ENCODE results near the gene C21orf58.
A peak's percentile ranks its signal among the peaks of the same experiment; 100 is the strongest.

Gene C21orf58

DNA sequence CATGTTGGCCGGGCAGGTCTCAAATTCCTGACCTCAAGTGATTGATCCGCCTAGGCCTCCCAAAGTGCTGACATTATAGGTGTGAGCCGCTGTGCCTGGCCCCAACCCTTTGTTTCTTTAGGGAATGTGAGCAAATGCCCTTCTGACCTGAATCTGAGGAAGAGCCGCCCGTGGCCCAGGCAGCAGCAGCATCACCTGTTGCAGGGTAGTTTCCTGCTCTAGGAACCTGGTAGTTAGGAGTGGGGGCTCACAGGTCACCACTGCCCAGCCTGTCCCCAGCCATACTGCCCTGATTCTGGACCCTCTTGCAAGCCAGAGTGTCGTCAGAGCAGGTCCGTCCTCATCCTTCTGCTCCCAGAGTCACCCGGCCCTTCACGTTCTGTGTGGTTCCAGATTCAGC lies 24.5 kb downstream of the C21orf58 start:
- H3K4me3 Mint-ChIP-seq: no peak overlapping the region
- H3K27ac Mint-ChIP-seq: no peak overlapping the region
- no peaks in the 10 kb centered on the region for H3K9me3 Mint-ChIP-seq (ENCODE audit: low read depth)
- peaks cover 2% of the 10 kb centered on the region for H3K36me3 Mint-ChIP-seq
- peaks cover 4% of the 10 kb centered on the region for H3K4me1 Mint-ChIP-seq (ENCODE audit: low read depth)
- H3K27me3 Mint-ChIP-seq: no peaks in the 10 kb centered on the region

DNA sequence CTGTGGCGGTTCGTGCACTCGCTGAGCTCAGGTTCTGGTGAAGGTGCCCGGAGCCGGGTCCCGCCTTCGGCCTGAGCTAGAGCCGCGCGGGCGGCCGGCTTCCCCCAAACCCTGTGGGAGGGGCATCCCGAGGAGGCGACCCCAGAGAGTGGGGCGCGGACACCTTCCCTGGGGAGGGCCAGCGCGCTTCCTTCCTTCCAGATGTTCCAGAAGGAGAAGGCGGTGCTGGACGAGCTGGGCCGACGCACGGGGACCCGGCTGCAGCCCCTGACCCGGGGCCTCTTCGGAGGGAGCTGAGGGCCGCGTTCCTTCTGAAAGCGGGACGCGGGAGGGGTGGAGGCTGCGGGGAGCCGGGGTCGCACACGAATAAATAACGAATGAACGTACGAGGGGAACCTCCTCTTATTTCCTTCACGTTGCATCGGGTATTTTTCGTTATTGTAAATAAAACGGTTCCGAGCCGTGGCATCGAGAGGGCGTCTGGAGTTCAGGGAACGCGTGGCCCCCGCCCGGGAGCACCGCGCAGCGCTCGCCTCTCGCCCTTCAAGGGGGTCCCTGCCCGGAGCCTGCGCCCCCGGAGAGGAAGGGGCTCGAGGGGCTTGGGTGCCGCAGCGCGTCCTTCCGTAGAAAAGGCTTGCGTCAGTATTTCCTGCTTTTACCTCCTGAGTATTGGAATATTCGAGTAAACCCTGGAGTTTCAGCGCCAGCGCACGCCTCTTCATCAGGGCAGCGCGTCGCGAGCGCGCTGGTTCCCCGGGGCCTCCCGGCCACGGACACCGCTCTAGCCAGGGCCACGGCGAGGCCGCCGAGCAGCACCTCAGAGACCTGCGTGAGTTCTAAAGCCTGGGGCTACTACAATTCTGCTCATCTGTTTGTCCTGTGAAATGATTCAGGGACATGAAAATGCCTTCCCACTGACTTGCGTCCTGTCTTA lies 26.1 kb downstream of the C21orf58 start:
- no peak overlapping the region for H3K27ac Mint-ChIP-seq
- H3K27me3 Mint-ChIP-seq: no peaks in the 10 kb centered on the region
- peak overlapping the region; percentile 80 for H3K4me3 Mint-ChIP-seq
- H3K4me1 Mint-ChIP-seq (ENCODE audit: low read depth): peaks cover 4% of the 10 kb centered on the region
- no peaks in the 10 kb centered on the region for H3K9me3 Mint-ChIP-seq (ENCODE audit: low read depth)
- H3K36me3 Mint-ChIP-seq: peaks cover 2% of the 10 kb centered on the region

DNA sequence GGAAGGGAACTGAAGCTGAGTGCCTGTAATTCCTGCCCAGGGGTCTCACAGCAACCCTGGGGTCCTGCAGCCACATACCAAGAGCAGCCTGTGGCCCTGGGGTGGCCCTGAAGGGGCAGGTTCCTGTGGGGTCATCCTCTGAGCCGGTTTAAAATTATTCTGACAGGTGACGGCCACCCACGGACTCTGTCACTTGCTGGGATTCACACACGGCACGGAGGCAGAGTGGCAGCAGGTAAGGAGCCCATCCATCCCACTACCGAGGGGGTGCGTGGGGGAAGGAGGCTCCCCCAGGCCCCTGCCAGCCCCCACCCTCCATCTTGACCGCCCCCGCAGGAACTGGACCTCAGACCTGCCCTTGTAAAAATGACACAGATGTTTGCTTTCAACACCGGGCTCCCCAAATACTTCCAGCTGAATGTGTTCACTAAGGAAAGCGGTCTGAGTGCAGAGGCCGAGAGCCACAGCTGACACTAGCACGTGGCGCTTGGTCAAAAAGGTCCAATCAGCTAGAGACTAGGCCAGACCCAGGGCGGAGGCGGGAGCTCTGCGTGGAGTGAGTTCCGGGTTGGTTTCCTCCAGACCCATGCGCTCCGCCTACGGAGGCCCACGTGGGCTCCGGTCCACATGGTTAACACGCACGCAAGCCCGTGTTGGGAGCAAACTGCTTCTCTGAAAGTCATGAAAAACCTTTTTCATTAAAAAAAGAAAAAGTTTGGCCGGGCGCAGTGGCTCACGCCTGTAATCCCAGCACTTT lies 27.5 kb downstream of the C21orf58 start:
- Mint-ChIP-seq H3K4me3 (peak overlapping the region; percentile 52), H3K27me3 (no peaks in the 10 kb centered on the region), H3K36me3 (peaks cover 4% of the 10 kb centered on the region), H3K4me1 (ENCODE audit: low read depth) (peaks cover 5% of the 10 kb centered on the region), H3K9me3 (ENCODE audit: low read depth) (no peaks in the 10 kb centered on the region), H3K27ac (peak overlapping the region; percentile 76)

DNA sequence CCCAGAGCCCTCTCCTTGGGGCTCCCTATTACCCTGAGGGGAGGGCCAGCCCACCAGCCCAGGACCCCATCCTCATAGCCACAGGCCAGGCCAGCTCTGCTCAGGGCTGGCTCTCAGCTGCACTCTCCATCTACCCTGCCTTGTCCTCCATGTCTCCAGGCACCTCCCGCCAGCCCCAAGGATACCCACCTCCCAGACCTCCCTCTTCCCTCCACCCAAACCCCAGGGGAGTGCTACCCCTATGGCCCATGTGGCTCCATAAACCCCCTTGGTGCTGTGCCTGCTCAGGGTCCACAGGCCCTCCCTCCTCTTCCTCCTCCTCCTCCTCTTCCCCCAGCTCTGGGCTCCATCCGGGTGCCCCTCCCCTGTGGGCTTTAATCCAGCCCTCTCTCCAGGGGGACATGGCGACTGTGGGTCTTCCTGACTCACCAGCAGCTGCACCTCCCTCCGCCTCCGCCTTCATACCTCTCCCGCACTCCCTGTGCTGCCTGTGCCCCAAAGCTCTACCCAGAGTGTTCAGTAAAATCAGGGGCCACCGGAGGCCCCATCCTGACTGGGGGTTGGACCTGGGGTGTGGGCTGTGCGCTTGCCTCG lies 28.4 kb downstream of the C21orf58 start:
- Mint-ChIP-seq H3K27me3 (no peaks in the 10 kb centered on the region), H3K36me3 (peaks cover 5% of the 10 kb centered on the region), H3K27ac (no peak overlapping the region), H3K4me1 (ENCODE audit: low read depth) (peaks cover 7% of the 10 kb centered on the region), H3K9me3 (ENCODE audit: low read depth) (no peaks in the 10 kb centered on the region), H3K4me3 (no peak overlapping the region)

DNA sequence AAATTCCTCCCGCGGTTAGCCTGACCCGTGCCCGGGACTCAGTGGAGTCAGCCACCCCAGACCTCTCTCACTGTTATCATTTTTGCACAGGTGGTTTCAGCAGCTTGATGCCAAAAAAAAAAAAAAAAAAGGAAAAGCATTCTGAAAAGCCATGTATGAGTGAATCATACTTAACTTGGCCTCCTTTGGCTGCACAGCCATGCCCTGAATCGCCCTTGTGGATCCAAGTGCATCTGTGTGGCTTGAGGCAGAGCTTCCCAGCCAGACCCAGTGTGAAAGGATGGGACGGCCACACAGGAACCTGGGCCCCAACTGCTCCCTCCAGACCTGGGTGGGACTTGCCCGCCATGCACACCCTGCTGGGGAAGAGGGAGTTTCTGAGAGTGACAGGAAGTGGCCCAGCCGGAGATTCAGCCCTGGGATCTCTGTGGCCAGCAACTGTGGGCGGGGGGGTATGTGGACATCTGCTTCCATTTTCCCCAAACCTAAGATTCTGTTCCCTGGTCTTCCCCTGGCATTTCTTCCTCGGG lies 29.0 kb downstream of the C21orf58 start:
- H3K9me3 Mint-ChIP-seq (ENCODE audit: low read depth): no peaks in the 10 kb centered on the region

DNA sequence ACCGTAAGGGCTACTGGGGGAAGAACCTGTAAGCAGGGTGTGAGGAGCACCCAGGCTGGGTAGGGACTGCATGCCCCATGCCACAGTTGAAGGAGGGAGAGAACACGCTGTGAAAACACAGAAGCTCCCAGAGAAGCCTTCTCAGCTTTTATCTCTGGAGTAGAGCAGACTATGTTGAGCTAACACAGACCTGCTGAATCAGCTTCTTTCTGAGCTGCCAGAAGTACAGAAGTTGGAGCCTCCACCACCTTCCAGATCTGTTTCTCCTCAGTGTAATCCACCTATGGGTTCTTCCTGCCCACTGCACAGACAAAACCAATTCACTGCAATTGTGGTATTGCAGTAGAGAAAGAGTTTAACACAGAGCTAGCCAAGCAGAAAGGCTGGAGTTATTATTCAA lies 32.1 kb downstream of the C21orf58 start:
- H3K27me3 Mint-ChIP-seq: no peaks in the 10 kb centered on the region
- H3K27ac Mint-ChIP-seq: no peak overlapping the region
- peaks cover 3% of the 10 kb centered on the region for H3K36me3 Mint-ChIP-seq
- peaks cover 19% of the 10 kb centered on the region for H3K4me1 Mint-ChIP-seq (ENCODE audit: low read depth)
- no peaks in the 10 kb centered on the region for H3K9me3 Mint-ChIP-seq (ENCODE audit: low read depth)
- H3K4me3 Mint-ChIP-seq: no peak overlapping the region

More for the DNA sequence above, 29.0 kb downstream of the C21orf58 start:
- H3K4me3 Mint-ChIP-seq: no peak overlapping the region
- H3K4me1 Mint-ChIP-seq (ENCODE audit: low read depth): peaks cover 9% of the 10 kb centered on the region
- no peak overlapping the region for H3K27ac Mint-ChIP-seq
- H3K36me3 Mint-ChIP-seq: peaks cover 5% of the 10 kb centered on the region
- no peaks in the 10 kb centered on the region for H3K27me3 Mint-ChIP-seq

DNA sequence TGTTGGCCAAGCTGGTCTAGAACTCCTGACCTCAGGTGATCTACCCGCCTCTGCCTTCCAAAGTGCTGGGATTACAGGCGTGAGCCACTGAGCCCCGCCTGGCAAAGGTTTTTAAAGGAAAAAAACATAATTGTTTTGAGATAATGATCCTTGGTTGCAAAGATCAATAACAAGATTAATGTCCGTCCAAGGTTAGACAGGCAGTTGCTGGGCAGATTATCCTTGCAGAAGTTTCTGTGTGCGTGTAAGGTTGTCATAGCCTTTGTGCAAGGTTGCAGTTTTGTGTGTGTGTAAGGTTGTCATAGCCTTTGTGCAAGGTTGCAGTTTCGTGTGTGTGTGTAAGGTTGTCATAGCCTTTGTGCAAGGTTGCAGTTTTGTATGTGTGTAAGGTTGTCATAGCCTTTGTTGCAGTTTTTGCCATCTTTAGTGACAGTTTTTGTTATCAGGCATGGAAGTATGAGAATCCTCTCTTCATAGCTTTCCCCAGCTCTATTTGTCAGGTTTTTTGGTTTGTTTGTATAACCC lies 34.0 kb downstream of the C21orf58 start:
- Mint-ChIP-seq H3K4me3 (no peak overlapping the region), H3K27me3 (no peaks in the 10 kb centered on the region), H3K27ac (no peak overlapping the region), H3K9me3 (ENCODE audit: low read depth) (no peaks in the 10 kb centered on the region), H3K4me1 (ENCODE audit: low read depth) (peaks cover 25% of the 10 kb centered on the region), H3K36me3 (peaks cover 3% of the 10 kb centered on the region)

DNA sequence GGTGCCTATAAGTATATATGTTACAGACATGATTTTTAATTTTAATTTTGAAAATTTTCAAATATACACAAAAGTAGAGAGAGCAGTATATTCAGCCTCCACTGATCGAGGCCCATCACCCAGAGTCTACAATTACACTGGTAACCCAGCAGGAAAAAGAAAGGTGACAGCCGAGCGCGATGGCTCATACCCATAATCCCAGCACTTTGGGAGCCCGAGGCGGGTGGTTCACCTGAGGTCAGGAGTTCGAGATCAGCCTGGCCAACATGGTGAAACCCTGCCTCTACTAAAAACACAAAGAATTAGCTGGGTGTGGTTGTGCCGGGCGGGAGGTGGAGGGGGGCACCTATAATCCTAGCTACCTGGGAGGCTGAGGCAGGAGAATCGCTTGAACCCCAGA lies 36.1 kb downstream of the C21orf58 start:
- Mint-ChIP-seq H3K27ac (no peak overlapping the region), H3K36me3 (peaks cover 7% of the 10 kb centered on the region), H3K4me1 (ENCODE audit: low read depth) (peaks cover 42% of the 10 kb centered on the region), H3K27me3 (no peaks in the 10 kb centered on the region), H3K4me3 (peak overlapping the region; percentile 99), H3K9me3 (ENCODE audit: low read depth) (no peaks in the 10 kb centered on the region)

DNA sequence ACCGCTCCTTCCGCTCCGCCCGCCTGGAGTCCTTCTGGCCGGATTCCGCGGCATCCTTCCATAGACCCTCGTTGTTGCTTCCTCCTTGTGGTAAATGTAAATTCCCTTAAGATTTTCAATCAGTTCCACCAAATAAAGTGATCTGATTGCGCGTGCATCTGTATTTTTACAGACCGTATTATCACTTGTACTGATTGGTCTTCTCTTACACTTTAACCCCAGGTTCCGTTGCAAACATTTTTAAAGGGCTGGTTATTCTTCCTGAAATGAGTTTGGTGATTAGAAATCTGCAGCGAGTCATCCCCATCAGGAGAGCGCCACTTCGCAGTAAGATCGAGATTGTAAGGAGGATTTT lies 37.0 kb downstream of the C21orf58 start:
- H3K27me3 Mint-ChIP-seq: no peaks in the 10 kb centered on the region
- H3K4me3 Mint-ChIP-seq: peak overlapping the region; percentile 99
- peaks cover 7% of the 10 kb centered on the region for H3K36me3 Mint-ChIP-seq
- peaks cover 43% of the 10 kb centered on the region for H3K4me1 Mint-ChIP-seq (ENCODE audit: low read depth)
- H3K9me3 Mint-ChIP-seq (ENCODE audit: low read depth): no peaks in the 10 kb centered on the region
- peak overlapping the region; percentile 99 for H3K27ac Mint-ChIP-seq

DNA sequence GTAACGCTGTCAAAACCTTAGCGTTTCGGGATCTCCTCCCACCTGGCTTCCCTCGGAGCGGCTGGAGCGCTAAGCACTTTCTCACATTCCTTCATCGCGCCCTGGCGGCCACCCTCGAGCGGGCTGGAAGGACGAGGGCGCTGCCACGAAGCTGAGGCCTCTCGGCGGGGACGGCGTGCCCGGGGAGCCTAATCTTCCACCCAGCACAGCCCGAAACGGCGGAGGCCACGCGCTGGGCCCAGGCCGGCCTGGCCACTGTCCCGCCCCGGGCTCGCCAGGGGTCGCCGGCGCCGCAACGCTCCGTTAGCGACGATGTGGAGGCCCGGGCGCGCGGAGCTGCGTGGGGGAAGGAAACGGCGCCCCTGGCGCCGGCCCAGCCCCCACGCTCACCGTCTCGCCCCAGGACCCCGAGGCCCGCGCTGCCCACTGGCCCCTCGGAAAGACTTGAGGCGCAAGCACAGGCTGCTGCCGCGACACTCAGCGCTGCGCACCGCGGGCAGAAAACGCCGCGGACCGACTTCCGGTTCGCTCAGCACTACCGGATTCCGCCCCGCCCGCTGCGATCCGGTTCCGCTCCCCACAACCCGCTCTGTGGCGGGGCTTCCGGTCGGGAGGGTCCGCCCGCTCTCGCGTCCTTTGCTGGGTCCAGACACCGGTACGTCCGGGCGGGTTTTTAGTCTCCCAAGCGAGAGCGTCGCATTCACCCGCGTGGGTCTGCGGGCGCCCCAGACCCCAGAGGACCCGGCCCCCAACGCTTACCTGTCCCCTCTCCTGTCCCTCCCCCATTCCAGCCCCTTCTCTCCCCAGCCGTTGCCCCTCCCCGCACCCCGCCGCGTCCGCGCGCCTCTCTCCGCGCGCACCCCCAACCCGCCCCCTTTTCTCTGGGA lies 37.7 kb downstream of the C21orf58 start, which contains the start of gene YBEY:
YBEY (plus strand) TSS at position 582 of the 887 bp plus-strand sequence. CDS start 572 bp downstream, outside the sequence.
- Mint-ChIP-seq H3K27ac (peak within 1 kb of the TSS; percentile 99), H3K36me3 (peaks cover 4% of the 10 kb centered on the region), H3K4me1 (ENCODE audit: low read depth) (peaks cover 45% of the 10 kb centered on the region), H3K27me3 (no peaks in the 10 kb centered on the region), H3K9me3 (ENCODE audit: low read depth) (no peaks in the 10 kb centered on the region), H3K4me3 (peak within 1 kb of the TSS; percentile 99)

DNA sequence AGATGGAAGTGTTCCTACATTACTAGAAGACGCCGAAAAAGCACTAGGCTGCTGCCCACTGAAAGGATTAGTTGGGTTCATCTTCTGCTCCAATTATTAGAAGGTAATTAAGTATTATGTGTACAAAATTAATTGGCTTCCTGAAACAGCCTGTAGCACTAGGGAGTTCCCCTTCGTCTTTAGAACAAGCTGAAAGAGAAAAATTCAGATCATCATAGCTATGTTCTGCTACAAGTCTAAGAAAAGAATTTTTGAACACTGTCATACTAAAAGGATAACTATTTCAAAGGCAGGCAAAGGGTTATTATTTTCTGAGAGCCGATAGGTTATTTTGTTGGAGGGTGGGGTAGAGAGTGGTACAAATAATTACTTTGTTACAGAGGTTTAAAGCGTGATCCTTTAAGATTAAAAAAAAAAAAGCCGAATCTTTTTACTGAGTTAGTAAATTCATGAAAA lies 38.4 kb downstream of the C21orf58 start, which contains the start of gene MCM3AP:
MCM3AP (minus strand) TSS at position 406 of the 456 bp plus-strand sequence; CDS start at position 81, 325 bp downstream.
- peaks cover 4% of the 10 kb centered on the region for H3K36me3 Mint-ChIP-seq
- H3K27ac Mint-ChIP-seq: peak within 1 kb of the TSS; percentile 99
- H3K4me1 Mint-ChIP-seq (ENCODE audit: low read depth): peaks cover 50% of the 10 kb centered on the region
- no peaks in the 10 kb centered on the region for H3K9me3 Mint-ChIP-seq (ENCODE audit: low read depth)
- peak within 1 kb of the TSS; percentile 99 for H3K4me3 Mint-ChIP-seq
- H3K27me3 Mint-ChIP-seq: no peaks in the 10 kb centered on the region

DNA sequence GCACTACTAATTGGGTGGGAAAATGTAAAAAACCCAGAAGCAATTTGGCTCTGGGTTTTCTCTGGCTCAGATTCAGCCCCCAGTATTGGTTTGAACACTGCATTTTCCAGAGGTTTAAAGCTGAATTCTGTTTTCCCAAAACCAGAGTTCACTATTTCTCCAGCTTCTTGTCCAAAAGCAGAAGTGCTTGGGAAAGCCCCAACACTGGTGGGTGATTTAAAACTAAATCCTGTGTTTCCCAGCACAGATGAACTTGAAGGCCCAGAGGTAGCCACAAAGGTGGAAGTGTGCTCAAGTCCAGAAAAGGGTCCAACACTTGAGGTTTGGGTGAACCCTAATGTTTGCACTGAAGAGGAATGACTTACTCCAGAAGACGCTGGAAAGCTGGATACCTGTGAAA lies 38.9 kb downstream of the C21orf58 start:
- Mint-ChIP-seq H3K9me3 (ENCODE audit: low read depth) (no peaks in the 10 kb centered on the region), H3K27ac (peak overlapping the region; percentile 85), H3K27me3 (no peaks in the 10 kb centered on the region), H3K4me3 (peak overlapping the region; percentile 95), H3K4me1 (ENCODE audit: low read depth) (peaks cover 52% of the 10 kb centered on the region), H3K36me3 (peaks cover 4% of the 10 kb centered on the region)

DNA sequence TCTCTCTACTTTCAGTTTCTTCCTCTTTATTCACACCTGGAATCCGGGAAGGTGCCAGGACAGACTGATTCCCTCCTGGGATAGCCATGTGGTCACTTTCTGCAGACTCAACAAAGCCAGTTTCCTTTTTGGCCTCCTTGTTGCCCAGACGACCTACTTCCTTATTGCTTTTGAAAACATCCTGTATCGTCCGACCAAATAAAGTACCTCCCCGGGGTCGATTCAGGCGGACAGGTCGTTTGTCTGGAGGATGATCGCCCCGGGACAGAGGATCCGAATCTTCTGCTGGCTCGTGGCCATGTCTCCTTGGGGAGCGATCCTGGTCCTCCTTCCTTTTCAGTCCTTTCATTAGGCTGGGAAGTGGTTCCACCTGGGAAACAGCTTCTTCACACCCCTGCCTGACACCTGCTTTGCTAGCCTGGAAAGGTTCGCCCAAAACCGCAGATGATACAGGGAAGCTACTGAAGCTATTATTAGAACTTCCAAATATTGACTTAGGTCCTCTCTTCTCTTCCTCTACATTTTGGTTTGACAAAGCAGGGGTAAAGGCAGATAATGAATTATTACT lies 39.5 kb downstream of the C21orf58 start:
- Mint-ChIP-seq H3K36me3 (peaks cover 4% of the 10 kb centered on the region), H3K27ac (peak overlapping the region; percentile 77), H3K4me1 (ENCODE audit: low read depth) (peaks cover 55% of the 10 kb centered on the region), H3K27me3 (no peaks in the 10 kb centered on the region), H3K4me3 (peak overlapping the region; percentile 95), H3K9me3 (ENCODE audit: low read depth) (no peaks in the 10 kb centered on the region)

All from activated naive CD8-positive, alpha-beta T cell (primary cell).